Measurements from ENCODE around the gene TLE4. TPM values are rescaled to one million over a fixed set of nuclear protein-coding genes. Genes with fewer than 3 reads are reported as not detected.

Gene TLE4
- total and polyA plus RNA-seq, 8 donors: 21.6 to 38.3 (median 33.8) TPM

DNA sequence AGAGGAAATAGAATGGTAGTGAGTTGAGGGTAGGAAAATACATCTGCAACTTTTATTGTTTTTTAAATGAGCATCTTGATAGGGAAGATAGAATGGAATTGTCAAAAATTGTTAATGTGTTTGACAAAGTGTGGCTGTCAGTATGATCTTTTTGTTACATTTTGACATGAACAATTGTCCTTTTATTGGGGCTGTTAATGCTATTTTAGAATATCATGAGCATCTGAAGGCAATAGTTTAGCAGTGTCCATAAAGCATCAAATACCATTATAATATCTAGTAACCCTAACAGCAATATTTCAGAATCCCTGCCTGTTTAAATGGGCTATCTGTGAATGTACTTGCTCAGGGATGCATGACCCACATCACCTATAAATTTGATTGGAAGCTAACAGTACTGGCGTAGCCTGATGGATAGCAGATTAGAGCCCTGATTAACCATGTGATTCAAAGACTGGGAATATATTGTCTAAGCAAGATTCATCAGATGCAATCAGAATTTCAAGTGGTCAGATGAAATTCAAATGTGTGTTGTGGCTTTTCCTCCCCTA lies 37.8 kb downstream of the TLE4 start:
- H3K27me3 ChIP-seq: no peaks in the 10 kb centered on the region
- H3K4me1 ChIP-seq: peaks cover 0 to 48% of the 10 kb centered on the region in 2 donors
- H3K4me3 ChIP-seq: no peak overlapping the region
- ATAC-seq: no peak
- intact Hi-C loops (cut with DNase I): no loop called here
- H3K36me3 ChIP-seq: no peaks in the 10 kb centered on the region
- TF ChIP-seq, protein P1, sequence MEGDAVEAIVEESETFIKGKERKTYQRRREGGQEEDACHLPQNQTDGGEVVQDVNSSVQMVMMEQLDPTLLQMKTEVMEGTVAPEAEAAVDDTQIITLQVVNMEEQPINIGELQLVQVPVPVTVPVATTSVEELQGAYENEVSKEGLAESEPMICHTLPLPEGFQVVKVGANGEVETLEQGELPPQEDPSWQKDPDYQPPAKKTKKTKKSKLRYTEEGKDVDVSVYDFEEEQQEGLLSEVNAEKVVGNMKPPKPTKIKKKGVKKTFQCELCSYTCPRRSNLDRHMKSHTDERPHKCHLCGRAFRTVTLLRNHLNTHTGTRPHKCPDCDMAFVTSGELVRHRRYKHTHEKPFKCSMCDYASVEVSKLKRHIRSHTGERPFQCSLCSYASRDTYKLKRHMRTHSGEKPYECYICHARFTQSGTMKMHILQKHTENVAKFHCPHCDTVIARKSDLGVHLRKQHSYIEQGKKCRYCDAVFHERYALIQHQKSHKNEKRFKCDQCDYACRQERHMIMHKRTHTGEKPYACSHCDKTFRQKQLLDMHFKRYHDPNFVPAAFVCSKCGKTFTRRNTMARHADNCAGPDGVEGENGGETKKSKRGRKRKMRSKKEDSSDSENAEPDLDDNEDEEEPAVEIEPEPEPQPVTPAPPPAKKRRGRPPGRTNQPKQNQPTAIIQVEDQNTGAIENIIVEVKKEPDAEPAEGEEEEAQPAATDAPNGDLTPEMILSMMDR (IDR thresholded peaks at IDR 0.05): no peak
- H3K9me3 ChIP-seq: no peaks in the 10 kb centered on the region
- peak overlapping the region in 1 of 2 donors; percentile 83 for H3K27ac ChIP-seq
- no peak for DNase-seq

DNA sequence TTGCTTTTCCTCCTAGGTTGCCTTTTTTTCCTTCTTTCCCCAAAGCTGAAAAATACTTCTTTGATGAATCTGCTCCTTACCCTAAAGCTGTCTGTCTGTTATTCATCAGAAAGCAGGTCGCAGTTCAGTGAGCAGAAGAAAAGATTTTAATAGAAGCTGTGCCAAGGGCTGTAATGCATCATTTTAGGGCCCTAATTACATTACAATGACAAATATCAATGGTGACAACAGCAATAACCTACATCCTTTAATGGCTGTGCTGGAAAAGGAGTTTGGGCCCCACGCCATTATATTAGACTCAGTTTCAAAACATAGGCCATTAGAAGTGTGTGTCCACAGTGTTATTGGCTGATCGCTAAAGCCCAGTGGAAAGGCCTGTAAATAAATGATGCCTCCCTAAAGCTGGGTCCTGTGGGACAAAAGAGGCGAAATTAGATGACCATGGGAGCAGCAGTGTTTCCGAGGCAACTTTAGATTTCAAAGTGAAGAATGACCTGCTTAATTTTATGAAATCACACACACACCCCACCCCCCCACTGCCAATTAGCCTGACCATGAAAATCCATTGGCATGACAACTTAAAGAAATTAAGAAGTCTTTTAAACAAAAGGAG lies 38.4 kb downstream of the TLE4 start:
- intact Hi-C loops (cut with DNase I): no loop called here
- DNase-seq (no peak), ATAC-seq (no peak)
- H3K27ac ChIP-seq: peak overlapping the region in 1 of 2 donors; percentile 83
- peaks cover 0 to 48% of the 10 kb centered on the region in 2 donors for H3K4me1 ChIP-seq
- TF ChIP-seq, protein P1 (IDR thresholded peaks at IDR 0.05): no peak
- no peaks in the 10 kb centered on the region for H3K9me3 ChIP-seq
- no peaks in the 10 kb centered on the region for H3K27me3 ChIP-seq
- H3K36me3 ChIP-seq: no peaks in the 10 kb centered on the region
- H3K4me3 ChIP-seq: no peak overlapping the region

DNA sequence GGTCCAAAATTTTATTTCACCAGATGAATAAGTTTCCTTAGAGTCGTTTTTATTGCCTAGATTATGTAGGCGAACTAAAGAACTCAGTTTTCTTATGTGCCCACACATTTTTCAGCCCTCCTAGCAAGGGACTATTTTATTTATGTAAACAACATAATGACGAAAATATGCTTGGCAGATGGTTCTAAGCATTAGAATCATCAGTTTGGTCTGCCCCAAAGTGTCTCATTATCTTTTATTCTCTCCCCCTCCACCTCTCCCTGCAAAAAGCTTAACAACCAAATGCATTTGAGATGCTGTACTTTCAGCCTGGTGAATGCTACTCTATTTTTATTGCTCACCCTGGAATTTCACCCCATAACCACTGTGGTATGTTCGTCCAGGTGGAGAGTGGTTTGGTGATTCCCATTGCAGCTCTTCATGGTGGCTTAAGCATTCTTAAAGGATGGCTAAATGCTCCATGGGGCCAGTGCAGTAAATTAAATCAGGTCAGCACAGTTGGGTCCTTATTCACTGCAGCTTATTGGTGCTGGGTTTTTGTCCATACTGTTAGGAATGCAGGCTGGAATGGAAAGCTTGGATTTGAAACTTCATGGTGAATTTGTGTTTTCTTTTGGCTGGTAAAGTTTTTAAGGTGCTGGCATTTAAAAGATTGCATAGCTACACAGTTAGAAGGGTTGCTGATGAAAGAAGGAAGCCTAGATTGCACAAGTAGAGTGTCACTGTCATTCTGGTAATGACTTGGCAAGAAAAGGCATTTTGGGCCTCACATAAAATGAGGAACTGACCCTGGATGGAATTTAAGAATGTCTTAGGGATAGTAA lies 39.2 kb downstream of the TLE4 start:
- ATAC-seq: peak; percentile 50
- no peaks in the 10 kb centered on the region for H3K27me3 ChIP-seq
- peaks cover 0 to 48% of the 10 kb centered on the region in 2 donors for H3K4me1 ChIP-seq
- TF ChIP-seq, protein P1 (IDR thresholded peaks at IDR 0.05): no peak
- H3K27ac ChIP-seq: peak overlapping the region in 1 of 2 donors; percentile 83
- H3K4me3 ChIP-seq: no peak overlapping the region
- no peak for DNase-seq
- intact Hi-C loops (cut with DNase I): no loop called here
- no peaks in the 10 kb centered on the region for H3K9me3 ChIP-seq
- no peaks in the 10 kb centered on the region for H3K36me3 ChIP-seq

DNA sequence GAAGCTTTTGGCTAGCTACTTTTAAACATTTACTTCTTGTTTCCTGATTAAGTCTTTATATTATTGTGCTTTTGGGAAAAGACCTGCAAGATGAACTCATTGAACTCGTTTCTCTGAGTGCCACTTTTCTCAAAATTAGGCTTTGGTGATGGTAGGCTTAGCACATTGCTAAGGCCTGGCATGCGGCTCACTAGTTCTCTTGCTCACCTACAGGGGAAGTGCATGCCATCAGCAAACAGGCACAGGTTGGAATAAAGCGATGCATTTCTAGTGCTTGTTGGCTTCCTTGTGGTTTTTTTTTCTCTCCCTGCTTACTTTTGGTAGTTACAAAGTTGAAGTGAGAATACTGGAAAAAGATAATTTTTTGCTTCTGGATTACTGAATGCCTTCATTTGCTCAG lies 41.4 kb downstream of the TLE4 start:
- H3K4me1 ChIP-seq: peaks cover 0 to 59% of the 10 kb centered on the region in 2 donors
- H3K27ac ChIP-seq: peak overlapping the region in 1 of 2 donors; percentile 83
- H3K27me3 ChIP-seq: no peaks in the 10 kb centered on the region
- TF ChIP-seq, protein P1 (IDR thresholded peaks at IDR 0.05): no peak
- H3K4me3 ChIP-seq: no peak overlapping the region
- intact Hi-C loops (cut with DNase I): no loop called here
- DNase-seq (no peak), ATAC-seq (no peak)
- no peaks in the 10 kb centered on the region for H3K36me3 ChIP-seq
- H3K9me3 ChIP-seq: no peaks in the 10 kb centered on the region

DNA sequence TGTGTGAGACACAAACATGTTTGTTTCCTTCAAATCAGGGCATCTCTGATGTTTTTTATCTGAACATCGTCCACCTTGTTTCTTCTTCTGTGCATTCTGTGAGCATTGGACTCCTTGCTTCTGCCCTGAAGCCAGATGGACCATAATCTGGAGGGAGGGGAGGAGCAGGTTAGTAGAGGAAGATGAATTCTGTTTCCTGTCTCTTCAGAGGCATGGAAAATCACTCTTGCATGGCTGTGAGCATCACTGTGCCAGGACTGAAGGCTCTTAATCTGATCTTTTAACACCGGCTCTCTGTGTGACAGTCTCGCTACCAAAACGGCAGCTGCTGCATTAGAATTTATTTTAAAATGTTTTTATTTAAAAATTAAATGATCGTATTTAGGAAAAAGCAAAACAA lies 43.3 kb downstream of the TLE4 start:
- H3K27ac ChIP-seq: no peak overlapping the region
- no peaks in the 10 kb centered on the region for H3K36me3 ChIP-seq
- TF ChIP-seq, protein P1 (IDR thresholded peaks at IDR 0.05): no peak
- no peak overlapping the region for H3K4me3 ChIP-seq
- intact Hi-C loops (cut with DNase I): no loop called here
- ATAC-seq (no peak), DNase-seq (no peak)
- no peaks in the 10 kb centered on the region for H3K9me3 ChIP-seq
- H3K4me1 ChIP-seq: peaks cover 0 to 51% of the 10 kb centered on the region in 2 donors
- no peaks in the 10 kb centered on the region for H3K27me3 ChIP-seq
